OCI-LY7 (cell line): ENCODE data around the gene CABCOCO1. TPM values are rescaled to one million over a fixed set of nuclear protein-coding genes. Genes with fewer than 3 reads are reported as not detected.

ENCODE experiments used
- BruUV-seq: library from RNA; stranded (reverse); fragments of 400-500 nt; replicated peaks from 2 replicates; lab custom pipeline; 2021; lab: Mats Ljungman, UMichigan
- CTCF ChIA-PET: fragments of 300-600 bp; sonication (Branson Sonifier 250); formaldehyde crosslinking; loops from one replicate; lab custom pipeline; 2022; ENCODE audit warnings: antibody characterized with exemption; ENCODE audit not compliant: unreplicated experiment; lab: Charles Lee
- POLR2A ChIA-PET: fragments of 300-600 bp; sonication (Branson Sonifier 250); formaldehyde crosslinking; loops from one replicate; lab custom pipeline; 2022; ENCODE audit warnings: antibody characterized with exemption; lab: Charles Lee
- DNase-seq: peaks from one replicate; pipeline ENCODE4 v3.0.0-alpha.2; 2015; ENCODE audit warnings: low spot score
- H2AFZ ChIP-seq: fragments of 200-600 bp; sonication (generic), shearing (Covaris generic); 2 replicates; pipeline ENCODE4 v1.6.1; 2014; ENCODE audit warnings: mild to moderate bottlenecking, antibody characterized with exemption, low read length, moderate library complexity
- H3K27ac ChIP-seq: fragments of 200-600 bp; sonication (generic); 2 replicates; pipeline ENCODE4 v1.5.1; 2014; ENCODE audit warnings: mixed run types, low read depth, mild to moderate bottlenecking, moderate library complexity, low read length, inconsistent platforms; ENCODE audit not compliant: poor library complexity, severe bottlenecking
- H3K36me3 ChIP-seq: fragments of 200-600 bp; sonication (generic); 2 replicates; pipeline ENCODE4 v1.6.1; 2014; ENCODE audit warnings: mild to moderate bottlenecking, antibody characterized with exemption, low read length, moderate library complexity, mixed read lengths; ENCODE audit not compliant: insufficient read depth
- H3K4me1 ChIP-seq: fragments of 200-600 bp; sonication (generic); 2 replicates; pipeline ENCODE4 v1.5.1; 2014; ENCODE audit warnings: mild to moderate bottlenecking, low read length; ENCODE audit not compliant: insufficient read depth, poor library complexity, severe bottlenecking
- H3K4me2 ChIP-seq: fragments of 200-600 bp; sonication (generic); 2 replicates; pipeline ENCODE4 v1.6.1; 2014; ENCODE audit warnings: mild to moderate bottlenecking, low read length
- H3K4me3 ChIP-seq: fragments of 200-600 bp; sonication (generic); 2 replicates; pipeline ENCODE4 v1.5.1; 2014; ENCODE audit warnings: mild to moderate bottlenecking, low read depth, low read length; ENCODE audit not compliant: poor library complexity, severe bottlenecking
- H3K79me2 ChIP-seq: fragments of 200-600 bp; sonication (generic); 2 replicates; pipeline ENCODE4 v1.6.1; 2016; ENCODE audit warnings: low read depth, mild to moderate bottlenecking, low read length, moderate library complexity, mixed read lengths; ENCODE audit not compliant: insufficient read depth
- H3K9me2 ChIP-seq: fragments of 200-600 bp; sonication (generic); 2 replicates; pipeline ENCODE4 v1.6.1; 2016; ENCODE audit warnings: mild to moderate bottlenecking, low read length, mixed read lengths; ENCODE audit not compliant: insufficient read depth
- H3K9me3 ChIP-seq: fragments of 200-600 bp; sonication (generic); 2 replicates; pipeline ENCODE4 v1.6.1; 2014; ENCODE audit warnings: mild to moderate bottlenecking, mixed run types, low read length, mixed read lengths
- H4K20me1 ChIP-seq: fragments of 200-600 bp; sonication (generic); 2 replicates; pipeline ENCODE4 v1.6.1; 2014; ENCODE audit warnings: mild to moderate bottlenecking, antibody characterized with exemption, low read length, moderate library complexity, mixed read lengths; ENCODE audit not compliant: insufficient read depth
- CTCF ChIP-seq: fragments of 200-600 bp; sonication (generic); conservative IDR thresholded peaks from 2 replicates; pipeline ENCODE4 v1.5.1; 2014; ENCODE audit warnings: mild to moderate bottlenecking, antibody characterized with exemption, low read length, moderate library complexity, mixed read lengths
- EZH2phosphoT487 ChIP-seq: fragments of 200-600 bp; sonication (generic); IDR thresholded peaks from 2 replicates; pipeline ENCODE4 v1.6.1; 2018; ENCODE audit warnings: low read depth, borderline replicate concordance, mild to moderate bottlenecking, mixed run types, antibody characterized with exemption, low read length, moderate library complexity, mixed read lengths
- intact Hi-C: fragments of 100-400 bp; cut with micrococcal nuclease; formaldehyde crosslinking; loops from one replicate; pipeline ENCODE4 v1.10.0; 2022; ENCODE audit not compliant: unreplicated experiment
- total RNA-seq, 2 experiments: library from RNA; depleted of rRNA in 1 of 2; stranded (reverse); fragments of >200 nt in 1 of 2; shearing (Covaris generic) in 1 of 2; gene quantifications; 2 replicates each; pipeline ENCODE4 v1.2.3, GENCODE V29; 2014 to 2022

The CABCOCO1 gene
- total RNA-seq, 2 experiments from 2014 or later, result not detected

GRCh38 chr10:61626209-61626608 is 36.5 kb upstream of the CABCOCO1 start:
- ChIA-PET POLR2A (no interaction called here), CTCF (no interaction called here)
- Histone ChIP-seq H3K9me3 (no peaks in the 10 kb centered on the region), H3K4me2 (no peak overlapping the region), H3K27ac (no peak overlapping the region), H4K20me1 (no peaks in the 10 kb centered on the region), H3K4me3 (no peak overlapping the region), H2AFZ (no peak overlapping the region), H3K36me3 (no peaks in the 10 kb centered on the region), H3K79me2 (no peaks in the 10 kb centered on the region), H3K9me2 (no peaks in the 10 kb centered on the region), H3K4me1 (no peaks in the 10 kb centered on the region)
- no peak for TF ChIP-seq EZH2phosphoT487
- no peak for TF ChIP-seq CTCF
- no peak for DNase-seq
- no TSS peak for BruUV-seq
- intact Hi-C loops, result no loop called here

GRCh38 chr10:61627266-61627665 is 35.5 kb upstream of the CABCOCO1 start:
- Histone ChIP-seq H3K4me1 (no peaks in the 10 kb centered on the region), H3K4me2 (no peak overlapping the region), H3K27ac (no peak overlapping the region), H3K36me3 (no peaks in the 10 kb centered on the region), H3K4me3 (no peak overlapping the region), H3K9me2 (no peaks in the 10 kb centered on the region), H4K20me1 (no peaks in the 10 kb centered on the region), H2AFZ (no peak overlapping the region), H3K79me2 (no peaks in the 10 kb centered on the region), H3K9me3 (no peaks in the 10 kb centered on the region)
- intact Hi-C loops, result no loop called here
- BruUV-seq, result no TSS peak
- TF ChIP-seq CTCF (no peak), EZH2phosphoT487 (no peak)
- ChIA-PET CTCF (no interaction called here), POLR2A (no interaction called here)
- DNase-seq, result no peak

- H3K79me2 ChIP-seq, result no peaks in the 10 kb centered on the region
- no TSS peak for BruUV-seq
- H3K4me2 ChIP-seq, result no peak overlapping the region
- ChIA-PET CTCF (no interaction called here), POLR2A (interaction anchor here (0.5 kb wide), 1 partner anchor 269 kb away, joined by 3 read pairs; no protein-coding TSS in a partner anchor)
- TF ChIP-seq CTCF (no peak), EZH2phosphoT487 (no peak)
- H3K9me2 ChIP-seq, result no peaks in the 10 kb centered on the region
- no peak for DNase-seq
- H3K36me3 ChIP-seq, result no peaks in the 10 kb centered on the region
- H2AFZ ChIP-seq, result no peak overlapping the region
- H3K27ac ChIP-seq, result no peak overlapping the region
- intact Hi-C loops, result no loop called here
- no peaks in the 10 kb centered on the region for H3K4me1 ChIP-seq
- H4K20me1 ChIP-seq, result no peaks in the 10 kb centered on the region
- H3K4me3 ChIP-seq, result no peak overlapping the region
- H3K9me3 ChIP-seq, result no peaks in the 10 kb centered on the region
Measured at GRCh38 chr10:61628151-61628874, 34.4 kb upstream of the CABCOCO1 start.
